COLO668 (cell line): ENCODE data around the gene H6PD.
A peak's percentile ranks its signal among the peaks of the same experiment; 100 is the strongest.

Source experiments
- DNase-seq: peaks from one replicate; lab custom pipeline; 2025; ENCODE audit not compliant: unreplicated experiment; lab: John Stamatoyannopoulos, UW

Gene H6PD

GRCh38 chr1:9239622-9240401 is 5.2 kb downstream of the H6PD start:
- no peak for DNase-seq

DNA sequence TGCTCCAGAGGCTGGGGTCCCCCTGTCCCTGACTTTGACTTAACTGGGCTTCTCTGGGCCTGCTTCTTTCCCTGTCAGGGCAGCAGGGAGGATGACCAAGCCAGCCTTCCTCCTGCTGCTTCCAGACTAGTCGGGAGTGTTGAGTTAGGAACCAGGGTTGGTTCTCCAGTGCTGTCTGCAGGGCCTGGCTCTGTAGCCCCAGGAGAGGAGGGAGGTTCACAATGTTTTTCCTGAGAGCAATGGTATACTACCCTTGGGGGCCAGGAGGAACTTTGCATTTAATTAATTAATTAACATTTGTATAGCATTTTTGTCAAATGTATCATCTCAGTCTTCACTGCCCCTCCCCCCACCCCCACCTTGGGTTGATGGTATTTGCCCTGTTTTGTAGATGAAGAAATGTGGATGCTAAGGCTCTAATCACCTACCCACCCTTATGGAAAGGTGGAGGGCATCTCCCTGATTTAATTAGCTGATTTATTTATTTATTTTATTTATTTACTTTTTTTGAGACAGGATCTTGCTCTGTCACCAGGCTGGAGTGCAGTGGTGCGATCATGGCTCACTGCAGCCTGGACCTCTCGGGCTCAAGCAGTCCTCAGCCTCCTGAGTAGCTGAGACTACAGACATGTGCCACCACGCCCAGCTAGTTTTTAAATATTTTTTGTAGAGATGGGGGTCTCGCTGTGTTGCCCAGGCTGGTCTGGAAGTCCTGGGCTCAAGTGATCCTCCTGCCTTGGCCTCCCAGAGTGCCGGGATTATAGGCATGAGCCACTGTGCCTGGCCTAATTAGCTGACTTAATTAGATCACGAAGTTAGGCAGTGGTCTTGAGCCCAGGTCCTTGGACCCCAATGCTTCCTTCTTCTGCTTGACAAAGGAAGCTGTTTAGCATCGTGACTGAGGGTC is 6.6 kb downstream of the H6PD start:
- DNase-seq, result no peak

DNA sequence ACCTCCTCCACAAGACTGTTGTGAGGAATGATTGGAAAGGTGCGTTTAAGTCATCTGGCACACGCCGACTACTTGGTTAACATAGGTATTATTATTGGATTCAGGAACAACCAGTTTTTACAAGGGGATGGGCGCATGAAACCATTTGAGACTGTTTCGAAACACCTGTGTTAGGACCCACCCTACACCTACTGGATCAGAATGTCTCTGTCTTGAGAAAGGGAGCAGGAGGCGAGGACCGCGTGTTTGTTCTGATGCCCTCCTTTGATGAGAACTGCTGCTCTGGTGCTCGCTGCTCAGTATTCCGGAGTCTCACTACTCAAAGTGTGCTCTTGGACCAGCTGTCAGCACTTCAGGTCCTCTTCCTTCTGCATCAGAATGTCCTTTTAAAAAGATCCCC is 7.3 kb downstream of the H6PD start:
- DNase-seq, result no peak

GRCh38 chr1:9242338-9242969 is 7.9 kb downstream of the H6PD start:
- no peak for DNase-seq

DNA sequence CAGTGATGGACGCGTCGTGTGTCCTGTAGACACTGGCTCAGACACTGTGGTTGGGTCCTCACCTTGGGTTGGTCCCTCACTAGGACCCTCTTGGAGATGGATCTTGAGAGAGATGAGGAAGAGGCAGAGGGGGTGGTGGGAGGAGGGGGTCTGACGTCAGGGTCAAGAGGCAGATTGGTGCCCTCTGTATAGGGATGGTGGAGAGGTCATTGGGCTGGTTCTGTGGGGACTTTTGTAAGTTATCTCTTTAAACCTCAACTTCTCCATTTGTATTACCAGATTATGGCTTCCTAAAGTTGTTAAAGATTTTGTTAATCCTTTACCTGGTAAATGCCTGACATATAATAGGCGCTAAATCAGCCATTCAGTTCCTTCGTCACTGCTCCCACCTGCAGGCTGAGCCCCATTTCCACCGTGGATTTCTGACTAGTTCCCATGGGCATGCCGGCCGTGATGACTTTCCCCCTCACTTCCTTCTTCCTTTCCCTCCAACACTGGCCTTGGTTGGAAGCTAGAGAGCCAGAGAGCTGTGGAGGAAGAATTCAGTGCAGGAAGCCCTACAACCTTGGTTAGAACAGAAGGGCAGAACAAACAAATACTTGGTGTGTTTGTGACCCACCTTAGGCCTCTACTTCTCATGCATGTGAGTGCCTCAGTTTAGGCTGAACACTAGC is 8.6 kb downstream of the H6PD start:
- DNase-seq, result no peak

DNA sequence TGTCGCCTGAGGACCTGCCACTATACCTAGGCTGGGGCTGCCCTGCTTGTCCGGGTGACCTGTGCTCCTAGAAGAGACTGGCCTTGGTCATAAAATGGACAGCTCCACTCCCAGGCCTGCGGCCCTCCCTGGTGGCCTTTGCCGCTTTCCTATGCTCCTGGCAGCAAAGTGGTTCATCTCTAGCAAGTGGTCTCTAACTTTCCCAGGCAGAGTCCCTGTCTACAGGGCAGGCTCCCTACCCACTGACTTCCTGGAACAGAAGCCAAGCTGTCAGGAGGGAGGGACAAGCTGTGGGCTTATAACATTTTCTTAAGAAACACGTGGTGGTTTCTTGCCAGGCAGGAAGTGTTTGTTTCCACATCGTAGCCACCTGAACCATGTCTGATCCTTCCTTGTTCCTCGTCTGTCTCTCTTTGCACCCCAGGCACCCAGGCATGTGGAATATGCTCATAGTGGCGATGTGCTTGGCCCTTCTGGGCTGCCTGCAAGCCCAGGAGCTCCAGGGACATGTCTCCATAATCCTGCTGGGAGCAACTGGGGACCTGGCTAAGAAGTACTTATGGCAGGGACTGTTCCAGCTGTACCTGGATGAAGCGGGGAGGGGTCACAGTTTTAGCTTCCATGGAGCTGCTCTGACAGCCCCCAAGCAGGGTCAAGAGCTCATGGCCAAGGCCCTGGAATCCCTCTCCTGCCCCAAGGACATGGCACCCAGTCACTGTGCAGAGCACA is 10.1 kb downstream of the H6PD start:
- no peak for DNase-seq

DNA sequence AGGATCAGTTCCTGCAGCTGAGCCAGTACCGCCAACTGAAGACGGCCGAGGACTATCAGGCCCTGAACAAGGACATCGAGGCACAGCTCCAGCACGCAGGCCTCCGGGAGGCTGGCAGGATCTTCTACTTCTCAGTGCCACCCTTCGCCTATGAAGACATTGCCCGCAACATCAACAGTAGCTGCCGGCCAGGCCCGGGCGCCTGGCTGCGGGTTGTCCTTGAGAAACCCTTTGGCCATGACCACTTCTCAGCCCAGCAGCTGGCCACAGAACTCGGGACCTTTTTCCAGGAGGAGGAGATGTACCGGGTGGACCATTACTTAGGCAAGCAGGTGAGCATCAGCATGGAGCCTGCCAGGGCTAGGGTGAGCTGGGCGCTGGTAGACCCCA is 10.7 kb downstream of the H6PD start:
- no peak for DNase-seq

DNA sequence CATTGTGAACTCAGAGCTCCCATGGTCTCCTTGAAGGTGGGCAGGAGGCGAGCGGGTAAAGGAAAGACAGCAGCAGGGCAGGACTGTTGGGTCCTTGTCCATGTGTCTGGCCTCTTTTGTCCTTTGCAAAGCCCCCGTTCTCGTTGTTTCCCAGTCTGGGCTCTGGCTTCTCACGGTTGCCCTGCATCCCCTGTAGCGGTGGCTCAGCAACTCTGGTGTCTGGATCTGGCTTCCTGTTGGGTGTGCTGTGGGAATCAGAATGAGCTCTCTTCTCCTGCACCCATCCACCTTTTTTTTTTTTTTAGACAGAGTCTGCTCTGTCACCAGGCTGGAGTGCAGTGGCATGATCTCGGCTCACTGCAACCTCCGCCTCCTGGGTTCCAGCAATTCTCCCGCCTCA is 11.1 kb downstream of the H6PD start:
- no peak for DNase-seq

DNA sequence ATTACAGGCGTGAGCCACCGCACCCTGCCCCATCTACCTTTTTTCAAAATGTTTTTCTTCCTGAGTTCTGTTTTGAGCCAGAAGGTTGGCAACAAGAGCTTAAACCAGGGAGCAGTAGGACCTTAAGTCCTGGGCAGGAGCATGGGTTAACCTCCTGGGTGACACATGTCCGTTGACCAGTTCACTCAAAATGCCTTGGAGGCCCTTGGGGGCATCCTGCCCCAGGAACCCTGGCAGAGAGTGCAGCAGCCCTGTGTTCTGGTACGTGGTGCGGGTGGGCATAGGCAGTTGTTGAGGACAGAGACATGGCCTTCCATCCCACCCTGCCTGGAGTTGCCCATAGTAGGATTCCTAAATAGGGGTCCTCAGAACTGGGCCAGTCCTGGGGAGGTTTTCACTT is 11.6 kb downstream of the H6PD start:
- DNase-seq, result no peak

GRCh38 chr1:9246841-9247785 is 12.5 kb downstream of the H6PD start:
- DNase-seq, result no peak

DNA sequence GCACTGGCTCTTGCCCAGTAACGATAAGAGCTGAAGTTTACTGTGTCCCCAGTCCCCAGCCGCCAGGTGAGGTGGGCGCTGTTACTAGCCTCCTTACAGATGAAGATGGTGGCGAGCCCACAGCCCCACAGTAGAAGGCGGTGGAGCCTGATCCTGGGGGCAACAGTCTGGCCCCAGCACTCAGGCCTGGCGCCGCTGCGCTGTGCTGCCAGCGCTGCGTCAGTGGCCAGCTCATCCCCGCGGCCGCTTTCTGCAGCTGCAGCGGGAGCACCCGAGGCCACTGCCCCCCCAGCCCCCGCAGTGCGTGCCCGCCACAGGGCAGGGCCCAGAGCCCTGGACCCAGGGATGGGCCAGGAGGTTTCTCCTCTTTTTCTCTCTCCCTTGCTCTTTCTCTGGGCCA is 13.3 kb downstream of the H6PD start:
- no peak for DNase-seq

DNA sequence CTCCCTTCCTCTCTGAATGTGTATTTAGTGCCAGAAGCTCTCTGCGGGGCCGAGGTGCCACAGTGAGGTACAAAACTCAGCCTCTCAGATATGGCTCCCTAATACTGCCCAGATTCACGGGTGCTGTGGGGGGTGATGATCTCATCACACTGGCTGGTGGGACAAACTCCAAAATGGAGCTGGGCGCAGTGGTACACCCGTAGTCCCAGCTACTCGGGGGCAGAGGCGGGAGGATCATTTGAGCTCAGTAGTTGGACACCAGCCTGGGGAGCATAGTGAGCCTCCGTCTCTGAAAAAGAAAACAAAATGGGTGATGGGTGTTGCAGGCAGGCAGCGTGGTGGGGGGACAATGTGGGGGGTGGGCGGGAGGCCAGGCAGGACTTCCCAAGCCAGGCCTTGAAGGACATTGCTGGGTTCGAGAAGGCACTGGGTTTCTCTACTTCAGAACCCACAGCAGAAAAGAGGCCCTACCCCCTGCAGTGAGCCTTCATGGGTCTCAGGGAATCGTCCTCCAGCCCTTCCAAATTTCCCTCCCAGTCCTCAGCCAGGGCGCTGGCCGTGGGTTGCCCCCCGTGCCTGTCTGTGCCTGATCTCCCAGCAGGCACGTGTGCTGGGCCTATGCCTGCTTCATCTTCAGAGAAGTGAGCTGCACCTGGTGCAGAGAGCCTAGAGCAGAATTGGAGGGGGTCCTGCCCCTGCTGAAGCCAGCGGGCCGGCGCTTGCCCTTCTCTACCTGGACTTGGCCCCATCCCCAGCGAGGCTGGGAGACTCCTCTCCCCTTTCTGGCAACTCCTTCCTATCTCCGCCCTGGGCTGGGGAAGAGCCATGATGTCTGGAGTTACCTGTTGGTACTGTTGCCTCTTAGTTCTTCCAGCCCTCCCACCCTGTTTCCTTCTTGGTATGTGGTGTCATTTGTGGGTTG is 14.0 kb downstream of the H6PD start:
- DNase-seq, result no peak

DNA sequence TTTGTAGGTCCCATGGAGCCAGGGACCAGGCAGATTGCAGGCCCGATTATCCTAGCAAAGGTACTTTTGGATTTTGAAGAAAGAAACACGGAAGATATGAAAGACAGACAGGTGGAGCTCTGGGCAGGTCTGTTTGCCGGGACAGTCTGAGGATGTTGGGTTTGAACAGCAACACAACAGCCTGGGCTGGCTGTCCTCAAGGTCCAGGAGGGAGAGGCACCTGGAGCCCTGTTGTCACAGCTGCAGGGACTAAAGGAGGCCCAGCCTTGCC is 14.6 kb downstream of the H6PD start:
- DNase-seq, result no peak

DNA sequence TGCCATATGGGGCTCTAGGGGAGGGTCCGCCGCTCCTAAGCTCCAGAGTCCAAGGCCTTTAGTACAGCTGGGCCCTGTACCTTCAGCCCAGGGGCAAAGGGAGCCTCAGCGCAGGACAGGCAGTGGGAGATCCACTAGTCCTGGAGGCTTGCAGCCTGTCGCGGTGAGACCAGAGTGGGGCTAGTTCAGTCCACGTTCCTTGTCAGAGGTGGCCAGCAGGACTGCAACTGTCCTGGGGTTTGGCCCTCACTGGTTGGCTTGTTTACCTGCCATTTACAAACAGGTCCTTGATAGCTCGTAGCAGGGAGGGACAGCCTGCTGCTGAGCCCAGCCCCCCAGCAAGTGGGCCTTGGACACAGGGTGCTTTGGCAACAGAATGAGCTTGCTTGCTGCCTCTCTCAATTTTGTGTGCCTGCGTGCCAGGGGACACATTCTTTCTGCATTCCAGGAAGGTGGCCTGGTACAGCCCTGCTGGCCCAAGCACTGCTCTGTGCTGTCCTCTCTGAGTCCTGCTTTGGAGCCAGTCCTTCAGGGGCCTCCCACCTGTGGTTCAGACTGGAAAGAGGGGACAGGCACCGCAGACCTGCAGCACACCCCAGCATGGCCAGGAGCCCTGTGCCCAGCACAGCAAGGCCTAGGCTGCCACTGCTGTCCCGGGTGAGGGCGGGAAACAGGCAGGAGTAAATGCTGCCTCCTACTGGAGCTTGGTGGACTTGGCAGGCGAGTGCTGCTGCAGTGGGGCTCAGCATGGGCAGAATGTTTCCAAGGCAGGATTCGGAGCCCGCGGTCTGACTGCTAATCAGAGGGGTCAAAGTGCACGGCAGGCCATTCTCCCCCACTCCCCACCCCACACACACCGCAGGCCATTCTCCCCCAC is 15.2 kb downstream of the H6PD start:
- DNase-seq, result peak; percentile 27

GRCh38 chr1:9250411-9251381 is 16.1 kb downstream of the H6PD start:
- DNase-seq, result no peak

GRCh38 chr1:9251501-9251900 is 16.9 kb downstream of the H6PD start:
- no peak for DNase-seq

DNA sequence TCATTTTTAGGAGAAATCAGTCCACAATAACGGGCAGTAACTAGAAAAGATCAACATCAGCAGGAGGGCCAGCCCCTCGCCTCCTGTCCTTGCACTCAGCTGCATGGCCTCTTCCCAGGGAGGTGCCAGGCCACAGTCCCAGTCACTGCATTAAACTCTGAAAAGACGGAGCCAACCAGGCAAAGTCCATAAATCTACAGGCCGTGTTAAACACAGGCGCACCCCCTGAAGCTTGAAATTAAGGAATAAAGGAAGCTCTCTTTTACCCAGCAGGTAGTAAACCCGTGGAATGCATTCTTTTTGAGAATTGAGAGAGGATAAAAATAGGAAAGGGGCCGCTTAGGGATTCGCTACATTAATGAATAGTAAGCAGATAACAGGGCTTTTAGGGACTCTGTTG is 18.4 kb downstream of the H6PD start:
- no peak for DNase-seq
